Endothelial cell of umbilical vein (primary cell): ENCODE measurements around the gene NNT.

Experiments used
- CTCF ChIP-seq, 2 donors: IDR thresholded peaks; 1 replicate in 1 of 2; 2 replicates in 1 of 2; pipeline ENCODE4 v1.5.1; 2011; ENCODE audit warnings: low read length in 2 of 2, mild to moderate bottlenecking in 2 of 2, moderate library complexity in 2 of 2, control low read depth in 1 of 2, inconsistent platforms in 1 of 2, low read depth in 1 of 2; ENCODE audit not compliant: insufficient read depth in 1 of 2; ENCODE audit errors: extremely low read depth in 1 of 2
- EZH2 ChIP-seq: IDR thresholded peaks from 2 replicates; pipeline ENCODE4 v1.6.1; 2012; ENCODE audit warnings: borderline replicate concordance, low read depth, mild to moderate bottlenecking, moderate library complexity, low read length, inconsistent platforms; ENCODE audit not compliant: severe bottlenecking
- JUN ChIP-seq: IDR thresholded peaks from 2 replicates; pipeline ENCODE4 v1.6.1; 2011; ENCODE audit warnings: borderline replicate concordance, low read depth; ENCODE audit not compliant: insufficient read length, insufficient read depth
- MYC ChIP-seq: IDR thresholded peaks from one replicate; pipeline ENCODE4 v1.6.1; 2011; ENCODE audit warnings: mild to moderate bottlenecking, low read depth, low read length
- POLR2A ChIP-seq: IDR thresholded peaks from 2 replicates; pipeline ENCODE4 v1.6.1; 2012; ENCODE audit warnings: low read depth, mild to moderate bottlenecking, control low read depth, low read length
- POLR2AphosphoS5 ChIP-seq: IDR thresholded peaks from 2 replicates; pipeline ENCODE4 v1.6.1; 2012; ENCODE audit warnings: low read depth, mild to moderate bottlenecking, control low read depth, low read length, moderate library complexity; ENCODE audit not compliant: insufficient read depth
- TF ChIP-seq, protein P1 (sequence below): IDR thresholded peaks from 2 replicates; pipeline ENCODE4 v1.6.1; 2011; ENCODE audit not compliant: insufficient read depth, insufficient read length

- TF ChIP-seq CTCF (IDR thresholded peaks at IDR 0.05; ENCODE audit: extremely low read depth in 1 of 2, insufficient read depth in 1 of 2, low read depth in 1 of 2, low read length in 2 of 2) (no peak), POLR2AphosphoS5 (no peak), POLR2A (no peak), EZH2 (no peak), MYC (no peak), JUN (no peak)
- TF ChIP-seq, protein P1, sequence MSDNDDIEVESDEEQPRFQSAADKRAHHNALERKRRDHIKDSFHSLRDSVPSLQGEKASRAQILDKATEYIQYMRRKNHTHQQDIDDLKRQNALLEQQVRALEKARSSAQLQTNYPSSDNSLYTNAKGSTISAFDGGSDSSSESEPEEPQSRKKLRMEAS = no peak
Observed at GRCh38 chr5:43659075-43659474, 56.1 kb downstream of the NNT start.
